Activated T-cell treated with anti-CD3 and anti-CD28 coated beads, Interleukin-2, amount 50 U/mL, for 4 hours (primary cell): ENCODE results near the gene FAM83C. TPM values are rescaled to one million over a fixed set of nuclear protein-coding genes. Genes with fewer than 3 reads are reported as not detected.
"Not testable (repeated sequence)": the region's sequence is repeated elsewhere in the genome, so short reads cannot be mapped to it uniquely, and the experiment has no call there.

Experiments used
- ATAC-seq, 2 donors: fragments of 200-7000 bp; cut with Tn5 transposase; one replicate each; pipeline ENCODE4 v1.10.0; 2021
- DNase-seq: peaks from one replicate; pipeline ENCODE4 v3.0.0-alpha.2; 2020
- H3K27me3 Mint-ChIP-seq: one replicate; pipeline ENCODE4 v1.8.0; 2021; ENCODE audit warnings: low read depth, mixed read lengths
- H3K36me3 Mint-ChIP-seq: one replicate; pipeline ENCODE4 v1.8.0; 2022; ENCODE audit warnings: mixed read lengths; ENCODE audit not compliant: insufficient read depth
- H3K4me1 Mint-ChIP-seq: one replicate; pipeline ENCODE4 v1.8.0; 2021; ENCODE audit warnings: low read depth, mixed read lengths
- H3K4me3 Mint-ChIP-seq: one replicate; pipeline ENCODE4 v1.8.0; 2021; ENCODE audit warnings: mild to moderate bottlenecking, moderate library complexity, mixed read lengths
- H3K9me3 Mint-ChIP-seq: one replicate; pipeline ENCODE4 v1.8.0; 2021; ENCODE audit warnings: mixed read lengths
- total RNA-seq, 3 donors: library from RNA; stranded (reverse); gene quantifications; one replicate each; pipeline ENCODE4 v1.2.1, GENCODE V29; 2021

The FAM83C gene
- total RNA-seq, 3 donors from 2014 or later = not detected

GRCh38 chr20:35275741-35276251, 16.4 kb downstream of the FAM83C start:
- Mint-ChIP-seq H3K9me3 (no peaks in the 10 kb centered on the region), H3K36me3 (peaks cover 24% of the 10 kb centered on the region), H3K4me1 (peaks cover 19% of the 10 kb centered on the region), H3K4me3 (peak overlapping the region; percentile 88), H3K27me3 (no peaks in the 10 kb centered on the region)
- ATAC-seq (no peak), DNase-seq (no peak)

- Mint-ChIP-seq H3K27me3 (no peaks in the 10 kb centered on the region), H3K4me3 (no peak overlapping the region), H3K9me3 (no peaks in the 10 kb centered on the region), H3K36me3 (peaks cover 11% of the 10 kb centered on the region), H3K4me1 (peaks cover 15% of the 10 kb centered on the region)
- DNase-seq = no peak
- ATAC-seq = no peak
Observed at GRCh38 chr20:35274172-35275092, 17.8 kb downstream of the FAM83C start.

- ATAC-seq (no peak), DNase-seq (no peak)
- H3K36me3 Mint-ChIP-seq = peaks cover 10% of the 10 kb centered on the region
- no peaks in the 10 kb centered on the region for H3K9me3 Mint-ChIP-seq
- H3K4me1 Mint-ChIP-seq = peaks cover 18% of the 10 kb centered on the region
- H3K27me3 Mint-ChIP-seq = no peaks in the 10 kb centered on the region
- no peak overlapping the region for H3K4me3 Mint-ChIP-seq
Observed at GRCh38 chr20:35273449-35274171, 18.6 kb downstream of the FAM83C start.

- H3K4me3 Mint-ChIP-seq = no peak overlapping the region
- H3K36me3 Mint-ChIP-seq = peaks cover 9% of the 10 kb centered on the region
- no peak for DNase-seq
- ATAC-seq = no peak
- no peaks in the 10 kb centered on the region for H3K9me3 Mint-ChIP-seq
- H3K27me3 Mint-ChIP-seq = no peaks in the 10 kb centered on the region
- peaks cover 14% of the 10 kb centered on the region for H3K4me1 Mint-ChIP-seq
Observed at GRCh38 chr20:35271904-35272303, 20.3 kb downstream of the FAM83C start.

- Mint-ChIP-seq H3K4me1 (peaks cover 8% of the 10 kb centered on the region), H3K4me3 (no peak overlapping the region), H3K27me3 (no peaks in the 10 kb centered on the region), H3K36me3 (peaks cover 15% of the 10 kb centered on the region), H3K9me3 (no peaks in the 10 kb centered on the region)
- ATAC-seq (no peak), DNase-seq (no peak)
Observed at GRCh38 chr20:35271073-35271882, 20.9 kb downstream of the FAM83C start.

- Mint-ChIP-seq H3K36me3 (peaks cover 15% of the 10 kb centered on the region), H3K9me3 (no peaks in the 10 kb centered on the region), H3K4me3 (no peak overlapping the region), H3K4me1 (peaks cover 3% of the 10 kb centered on the region), H3K27me3 (no peaks in the 10 kb centered on the region)
- ATAC-seq = no peak
- DNase-seq = no peak
Observed at GRCh38 chr20:35270021-35270902, 22.0 kb downstream of the FAM83C start.

- peak; percentile 24 for DNase-seq
- ATAC-seq = peak; percentile 65 to 75
- H3K27me3 Mint-ChIP-seq = no peaks in the 10 kb centered on the region
- no peak overlapping the region for H3K4me3 Mint-ChIP-seq
- H3K9me3 Mint-ChIP-seq = no peaks in the 10 kb centered on the region
- H3K4me1 Mint-ChIP-seq = peaks cover 3% of the 10 kb centered on the region
- H3K36me3 Mint-ChIP-seq = peaks cover 15% of the 10 kb centered on the region
Observed at GRCh38 chr20:35269055-35269781, 23.0 kb downstream of the FAM83C start.

GRCh38 chr20:35267092-35267491, 25.1 kb downstream of the FAM83C start:
- DNase-seq (no peak), ATAC-seq (no peak)
- Mint-ChIP-seq H3K4me3 (no peak overlapping the region), H3K4me1 (peaks cover 3% of the 10 kb centered on the region), H3K9me3 (no peaks in the 10 kb centered on the region), H3K27me3 (no peaks in the 10 kb centered on the region), H3K36me3 (peaks cover 18% of the 10 kb centered on the region)

- H3K4me1 Mint-ChIP-seq = peaks cover 3% of the 10 kb centered on the region
- H3K4me3 Mint-ChIP-seq = no peak overlapping the region
Observed at GRCh38 chr20:35264755-35265154, 27.5 kb downstream of the FAM83C start.

GRCh38 chr20:35263532-35264341, 28.5 kb downstream of the FAM83C start:
- Mint-ChIP-seq H3K27me3 (no peaks in the 10 kb centered on the region), H3K4me3 (no peak overlapping the region), H3K4me1 (no peaks in the 10 kb centered on the region), H3K9me3 (no peaks in the 10 kb centered on the region), H3K36me3 (peaks cover 10% of the 10 kb centered on the region)
- DNase-seq = no peak
- no peak for ATAC-seq

More at GRCh38 chr20:35264755-35265154, 27.5 kb downstream of the FAM83C start:
- H3K27me3 Mint-ChIP-seq = no peaks in the 10 kb centered on the region
- no peak for DNase-seq
- H3K9me3 Mint-ChIP-seq = no peaks in the 10 kb centered on the region
- ATAC-seq = no peak
- H3K36me3 Mint-ChIP-seq = peaks cover 14% of the 10 kb centered on the region

- not testable (repeated sequence) for H3K9me3 Mint-ChIP-seq
Observed at GRCh38 chr20:35262731-35263531, 29.3 kb downstream of the FAM83C start.

More at GRCh38 chr20:35262731-35263531, 29.3 kb downstream of the FAM83C start:
- not testable (repeated sequence) for H3K27me3 Mint-ChIP-seq, DNase-seq, H3K4me1 Mint-ChIP-seq, H3K4me3 Mint-ChIP-seq, ATAC-seq
- peaks cover 15% of the 10 kb centered on the region for H3K36me3 Mint-ChIP-seq
